ES-I3 (cell line): Measurements from ENCODE around the gene FHAD1.

ENCODE experiments used
- H3K36me3 ChIP-seq: 2 replicates; pipeline ENCODE4 v1.6.1; 2013; ENCODE audit warnings: mild to moderate bottlenecking, low read length, control low read depth, moderate library complexity; ENCODE audit not compliant: insufficient read depth
- H3K4me1 ChIP-seq: 2 replicates; pipeline ENCODE4 v1.6.1; 2013; ENCODE audit warnings: mild to moderate bottlenecking, control low read depth, low read length; ENCODE audit not compliant: insufficient read depth
- H3K9ac ChIP-seq: 2 replicates; pipeline ENCODE4 v1.6.1; 2013; ENCODE audit warnings: low read depth, mild to moderate bottlenecking, low read length, moderate library complexity
- H3K9me3 ChIP-seq: 2 replicates; pipeline ENCODE4 v1.6.1; 2013; ENCODE audit warnings: mild to moderate bottlenecking, low read length, moderate library complexity; ENCODE audit not compliant: control insufficient read depth, insufficient read depth

FHAD1 gene

GRCh38 chr1:15403962-15404580 lies 157.0 kb downstream of the FHAD1 start:
- no peak overlapping the region for H3K9ac ChIP-seq
- no peaks in the 10 kb centered on the region for H3K36me3 ChIP-seq
- H3K4me1 ChIP-seq = no peaks in the 10 kb centered on the region
- peaks cover 3% of the 10 kb centered on the region; the same call in 1 of the 2 replicates for H3K9me3 ChIP-seq

GRCh38 chr1:15405106-15405850 lies 158.3 kb downstream of the FHAD1 start:
- Histone ChIP-seq H3K36me3 (no peaks in the 10 kb centered on the region), H3K9me3 (no peaks in the 10 kb centered on the region), H3K9ac (no peak overlapping the region), H3K4me1 (no peaks in the 10 kb centered on the region)

- no peaks in the 10 kb centered on the region for H3K36me3 ChIP-seq
- H3K9ac ChIP-seq = no peak overlapping the region
- H3K9me3 ChIP-seq = no peaks in the 10 kb centered on the region
- peaks cover 10% of the 10 kb centered on the region; the same call in 1 of the 2 replicates for H3K4me1 ChIP-seq
Measured at GRCh38 chr1:15406614-15407559, 159.9 kb downstream of the FHAD1 start.

- no peak overlapping the region for H3K9ac ChIP-seq
- H3K9me3 ChIP-seq = no peaks in the 10 kb centered on the region
- no peaks in the 10 kb centered on the region for H3K36me3 ChIP-seq
- peaks cover 14% of the 10 kb centered on the region; the same call in 1 of the 2 replicates for H3K4me1 ChIP-seq
Measured at GRCh38 chr1:15407580-15407979, 160.6 kb downstream of the FHAD1 start.

GRCh38 chr1:15408890-15409387 lies 161.9 kb downstream of the FHAD1 start:
- Histone ChIP-seq H3K9ac (peak overlapping the region; percentile 52; the same call in 1 of the 2 replicates), H3K9me3 (no peaks in the 10 kb centered on the region), H3K4me1 (peaks cover 16% of the 10 kb centered on the region; the same call in 1 of the 2 replicates), H3K36me3 (no peaks in the 10 kb centered on the region)

GRCh38 chr1:15409388-15410222 lies 162.6 kb downstream of the FHAD1 start, which contains the start of gene EFHD2:
TSS of gene EFHD2 (plus strand) at chr1:15409888. CDS start at chr1:15409972, 84 bp downstream.
- Histone ChIP-seq H3K9me3 (no peaks in the 10 kb centered on the region), H3K9ac (peak within 1 kb of the TSS; percentile 52; the same call in 1 of the 2 replicates), H3K4me1 (peaks cover 17% of the 10 kb centered on the region; the same call in 1 of the 2 replicates), H3K36me3 (no peaks in the 10 kb centered on the region)

- Histone ChIP-seq H3K9ac (peak overlapping the region; percentile 52; the same call in 1 of the 2 replicates), H3K36me3 (no peaks in the 10 kb centered on the region), H3K4me1 (peaks cover 17% of the 10 kb centered on the region; the same call in 1 of the 2 replicates), H3K9me3 (no peaks in the 10 kb centered on the region)
Measured at GRCh38 chr1:15410223-15410883, 163.3 kb downstream of the FHAD1 start.

- Histone ChIP-seq H3K4me1 (peaks cover 17% of the 10 kb centered on the region; the same call in 1 of the 2 replicates), H3K9ac (peak overlapping the region; percentile 52; the same call in 1 of the 2 replicates), H3K36me3 (no peaks in the 10 kb centered on the region), H3K9me3 (no peaks in the 10 kb centered on the region)
Measured at GRCh38 chr1:15410884-15411245, 163.8 kb downstream of the FHAD1 start.

- H3K36me3 ChIP-seq = no peaks in the 10 kb centered on the region
- H3K9ac ChIP-seq = no peak overlapping the region
- no peaks in the 10 kb centered on the region for H3K9me3 ChIP-seq
- peaks cover 23% of the 10 kb centered on the region; the same call in 1 of the 2 replicates for H3K4me1 ChIP-seq
Measured at GRCh38 chr1:15411593-15412137, 164.6 kb downstream of the FHAD1 start.

- Histone ChIP-seq H3K9ac (no peak overlapping the region), H3K36me3 (no peaks in the 10 kb centered on the region), H3K4me1 (peaks cover 30% of the 10 kb centered on the region; the same call in 1 of the 2 replicates), H3K9me3 (no peaks in the 10 kb centered on the region)
Measured at GRCh38 chr1:15412175-15412800, 165.3 kb downstream of the FHAD1 start.

GRCh38 chr1:15412843-15413242 lies 165.8 kb downstream of the FHAD1 start:
- Histone ChIP-seq H3K36me3 (no peaks in the 10 kb centered on the region), H3K4me1 (peaks cover 35% of the 10 kb centered on the region; the same call in 1 of the 2 replicates), H3K9me3 (no peaks in the 10 kb centered on the region), H3K9ac (no peak overlapping the region)
